WTC11 (cell line): Measurements from ENCODE around the gene DPH1. TPM values are rescaled to one million over a fixed set of nuclear protein-coding genes. Genes with fewer than 3 reads are reported as not detected.

ENCODE experiments used
- ATAC-seq: fragments of 200-7000 bp; cut with Tn5 transposase; 2 replicates; pipeline ENCODE4 v1.10.0; 2021; ENCODE audit warnings: mild to moderate bottlenecking, moderate library complexity
- CTCF ChIA-PET: fragments of 300-600 bp; sonication (Branson Sonifier 250); formaldehyde crosslinking; loops from one replicate; lab custom pipeline; 2021; ENCODE audit warnings: antibody characterized with exemption; lab: Charles Lee
- POLR2A ChIA-PET: fragments of 350-600 bp; sonication (Branson Sonifier 250); formaldehyde crosslinking; loops from one replicate; lab custom pipeline; 2021; ENCODE audit warnings: antibody characterized with exemption; lab: Charles Lee
- DNase-seq: peaks from one replicate; pipeline ENCODE4 v3.0.0; 2021; ENCODE audit warnings: low spot score
- H3K27ac Mint-ChIP-seq: 2 replicates; pipeline ENCODE4 v1.8.0; 2021; ENCODE audit warnings: mixed read lengths
- H3K27me3 Mint-ChIP-seq: 2 replicates; pipeline ENCODE4 v1.8.0; 2021; ENCODE audit warnings: low read depth, mild to moderate bottlenecking, moderate library complexity, mixed read lengths
- H3K36me3 Mint-ChIP-seq: 2 replicates; pipeline ENCODE4 v1.8.0; 2021; ENCODE audit warnings: mixed read lengths
- H3K4me1 Mint-ChIP-seq: 2 replicates; pipeline ENCODE4 v1.8.0; 2022; ENCODE audit warnings: mixed read lengths
- H3K4me3 Mint-ChIP-seq: 2 replicates; pipeline ENCODE4 v1.8.0; 2021; ENCODE audit warnings: mild to moderate bottlenecking, moderate library complexity, mixed read lengths
- H3K9me3 Mint-ChIP-seq: 2 replicates; pipeline ENCODE4 v1.8.0; 2021; ENCODE audit warnings: mixed read lengths
- CBFB ChIP-seq: sonication (generic); formaldehyde crosslinking; IDR thresholded peaks from 2 replicates; pipeline ENCODE4 v1.8.1; 2022; ENCODE audit warnings: mild to moderate bottlenecking, low read depth, missing genetic modification reagents
- ETV6 ChIP-seq: sonication (generic); formaldehyde crosslinking; IDR thresholded peaks from 2 replicates; pipeline ENCODE4 v1.8.1; 2022; ENCODE audit warnings: mild to moderate bottlenecking, missing genetic modification reagents
- GTF2I ChIP-seq: fragments of 250-450 bp; sonication (Bioruptor Pico); conservative IDR thresholded peaks from 2 replicates; pipeline ENCODE4 v1.4.0; 2021; ENCODE audit warnings: mild to moderate bottlenecking
- JUN ChIP-seq: sonication (generic); formaldehyde crosslinking; IDR thresholded peaks from 2 replicates; pipeline ENCODE4 v1.8.0; 2023; ENCODE audit warnings: mild to moderate bottlenecking, missing genetic modification reagents
- NFATC4 ChIP-seq: fragments of 250-450 bp; sonication (Bioruptor Pico); IDR thresholded peaks from 2 replicates; pipeline ENCODE4 v1.9.0; 2021; ENCODE audit warnings: mild to moderate bottlenecking
- NFE2L1 ChIP-seq: sonication (generic); formaldehyde crosslinking; IDR thresholded peaks from 2 replicates; pipeline ENCODE4 v1.8.1; 2023; ENCODE audit warnings: missing genetic modification reagents
- NFYB ChIP-seq: sonication (generic); formaldehyde crosslinking; conservative IDR thresholded peaks from 2 replicates; pipeline ENCODE4 v1.8.0; 2022; ENCODE audit warnings: low read depth, missing genetic modification reagents
- SMAD4 ChIP-seq: sonication (generic); formaldehyde crosslinking; IDR thresholded peaks from 2 replicates; pipeline ENCODE4 v1.8.0; 2022; ENCODE audit warnings: mild to moderate bottlenecking, missing genetic modification reagents
- TEAD1 ChIP-seq: sonication (generic); formaldehyde crosslinking; IDR thresholded peaks from 2 replicates; pipeline ENCODE4 v1.8.0; 2022; ENCODE audit warnings: mild to moderate bottlenecking, missing genetic modification reagents
- ZNF423 ChIP-seq: fragments of 250-450 bp; sonication (Bioruptor Pico); IDR thresholded peaks from 2 replicates; pipeline ENCODE4 v2.1.2; 2022; ENCODE audit warnings: mild to moderate bottlenecking, moderate library complexity
- total RNA-seq: library from RNA; stranded (reverse); gene quantifications from 3 replicates; pipeline ENCODE4 v1.2.3, GENCODE V29; 2021
- TF ChIP-seq, protein P1 (sequence below): sonication (generic); formaldehyde crosslinking; IDR thresholded peaks from 2 replicates; pipeline ENCODE4 v1.8.1; 2023; ENCODE audit warnings: mild to moderate bottlenecking, missing genetic modification reagents, borderline replicate concordance
- TF ChIP-seq, protein P2 (sequence below): sonication (generic); formaldehyde crosslinking; IDR thresholded peaks from 2 replicates; pipeline ENCODE4 v1.8.1; 2023; ENCODE audit warnings: mild to moderate bottlenecking, missing genetic modification reagents
- TF ChIP-seq, protein P3 (sequence below): sonication (generic); formaldehyde crosslinking; IDR thresholded peaks from 2 replicates; pipeline ENCODE4 v1.8.0; 2022; ENCODE audit warnings: mild to moderate bottlenecking, missing genetic modification reagents
- TF ChIP-seq, protein P4 (sequence below): sonication (generic); formaldehyde crosslinking; IDR thresholded peaks from 2 replicates; pipeline ENCODE4 v1.8.1; 2023; ENCODE audit warnings: mild to moderate bottlenecking, moderate library complexity, missing genetic modification reagents
- TF ChIP-seq, protein P5 (sequence below): sonication (generic); formaldehyde crosslinking; IDR thresholded peaks from 2 replicates; pipeline ENCODE4 v1.8.1; 2022; ENCODE audit warnings: missing genetic modification reagents, borderline replicate concordance
- TF ChIP-seq, protein P6 (sequence below): sonication (generic); formaldehyde crosslinking; IDR thresholded peaks from 2 replicates; pipeline ENCODE4 v1.8.0; 2023; ENCODE audit warnings: missing genetic modification reagents, mild to moderate bottlenecking, borderline replicate concordance
- TF ChIP-seq, protein P7 (sequence below): fragments of 250-450 bp; sonication (Bioruptor Pico); IDR thresholded peaks from 2 replicates; pipeline ENCODE4 v1.9.0; 2021; ENCODE audit warnings: mild to moderate bottlenecking
- TF ChIP-seq, protein P8 (sequence below): sonication (generic); formaldehyde crosslinking; IDR thresholded peaks from 2 replicates; pipeline ENCODE4 v1.8.0; 2023; ENCODE audit warnings: missing genetic modification reagents

The DPH1 gene
- total RNA-seq, 1 experiment from 2014 or later = 43.2 TPM

DNA sequence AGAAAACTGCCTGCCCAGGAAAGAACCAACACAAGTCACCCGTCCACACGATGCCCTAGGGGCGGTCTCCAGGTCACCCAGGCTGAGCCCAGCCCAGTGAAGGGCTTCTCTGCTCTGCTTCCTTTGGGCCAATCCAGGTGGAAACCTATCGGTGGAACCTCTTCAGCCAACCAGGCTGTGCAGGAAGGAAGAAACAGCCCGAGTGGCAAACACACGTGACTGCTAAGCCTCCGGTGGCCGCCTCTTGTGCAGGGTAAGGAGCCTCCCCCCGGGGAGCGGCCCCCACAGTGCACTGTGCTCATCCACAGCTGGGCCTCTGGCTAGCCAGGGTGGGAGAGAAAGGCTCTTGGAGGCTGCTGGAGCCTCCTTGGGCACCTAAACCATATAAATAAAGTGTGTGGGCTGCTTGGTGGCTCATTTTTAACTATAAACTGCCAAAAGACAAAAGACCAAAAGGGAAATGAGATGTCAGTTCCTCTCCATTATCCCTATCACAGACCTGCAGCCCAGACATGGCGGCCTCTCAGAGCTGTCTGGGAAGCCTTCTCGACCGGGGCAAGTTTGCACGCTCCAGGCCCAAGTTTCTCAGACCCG is 7.2 kb upstream of the DPH1 start:
- Mint-ChIP-seq H3K4me1 (peaks cover 3% of the 10 kb centered on the region; the same call in 1 of the 2 replicates), H3K9me3 (no peaks in the 10 kb centered on the region), H3K36me3 (peaks cover 3% of the 10 kb centered on the region; the same call in 1 of the 2 replicates), H3K4me3 (no peak overlapping the region), H3K27ac (no peak overlapping the region), H3K27me3 (peaks cover 94% of the 10 kb centered on the region)
- ATAC-seq = no peak
- ChIA-PET CTCF (interaction anchor here (0.6 to 6.3 kb wide), 6 partner anchors 23 to 114 kb away, joined by 3 to 47 read pairs (median 5); no protein-coding TSS in a partner anchor), POLR2A (interaction anchor here (1.3 kb wide), 1 partner anchor 91 kb away, joined by 3 read pairs; no protein-coding TSS in a partner anchor)
- TF ChIP-seq SMAD4 (no peak), GTF2I (CRISPR knock-in tag) (no peak), ZNF423 (CRISPR knock-in tag) (no peak), ETV6 (no peak), NFATC4 (CRISPR knock-in tag) (no peak), JUN (no peak), TEAD1 (no peak), NFE2L1 (CRISPR knock-in tag) (no peak), NFYB (CRISPR knock-in tag) (no peak), CBFB (CRISPR knock-in tag) (no peak)
- TF ChIP-seq, protein P1, sequence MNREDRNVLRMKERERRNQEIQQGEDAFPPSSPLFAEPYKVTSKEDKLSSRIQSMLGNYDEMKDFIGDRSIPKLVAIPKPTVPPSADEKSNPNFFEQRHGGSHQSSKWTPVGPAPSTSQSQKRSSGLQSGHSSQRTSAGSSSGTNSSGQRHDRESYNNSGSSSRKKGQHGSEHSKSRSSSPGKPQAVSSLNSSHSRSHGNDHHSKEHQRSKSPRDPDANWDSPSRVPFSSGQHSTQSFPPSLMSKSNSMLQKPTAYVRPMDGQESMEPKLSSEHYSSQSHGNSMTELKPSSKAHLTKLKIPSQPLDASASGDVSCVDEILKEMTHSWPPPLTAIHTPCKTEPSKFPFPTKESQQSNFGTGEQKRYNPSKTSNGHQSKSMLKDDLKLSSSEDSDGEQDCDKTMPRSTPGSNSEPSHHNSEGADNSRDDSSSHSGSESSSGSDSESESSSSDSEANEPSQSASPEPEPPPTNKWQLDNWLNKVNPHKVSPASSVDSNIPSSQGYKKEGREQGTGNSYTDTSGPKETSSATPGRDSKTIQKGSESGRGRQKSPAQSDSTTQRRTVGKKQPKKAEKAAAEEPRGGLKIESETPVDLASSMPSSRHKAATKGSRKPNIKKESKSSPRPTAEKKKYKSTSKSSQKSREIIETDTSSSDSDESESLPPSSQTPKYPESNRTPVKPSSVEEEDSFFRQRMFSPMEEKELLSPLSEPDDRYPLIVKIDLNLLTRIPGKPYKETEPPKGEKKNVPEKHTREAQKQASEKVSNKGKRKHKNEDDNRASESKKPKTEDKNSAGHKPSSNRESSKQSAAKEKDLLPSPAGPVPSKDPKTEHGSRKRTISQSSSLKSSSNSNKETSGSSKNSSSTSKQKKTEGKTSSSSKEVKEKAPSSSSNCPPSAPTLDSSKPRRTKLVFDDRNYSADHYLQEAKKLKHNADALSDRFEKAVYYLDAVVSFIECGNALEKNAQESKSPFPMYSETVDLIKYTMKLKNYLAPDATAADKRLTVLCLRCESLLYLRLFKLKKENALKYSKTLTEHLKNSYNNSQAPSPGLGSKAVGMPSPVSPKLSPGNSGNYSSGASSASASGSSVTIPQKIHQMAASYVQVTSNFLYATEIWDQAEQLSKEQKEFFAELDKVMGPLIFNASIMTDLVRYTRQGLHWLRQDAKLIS (CRISPR knock-in tag) = no peak
- TF ChIP-seq, protein P2, sequence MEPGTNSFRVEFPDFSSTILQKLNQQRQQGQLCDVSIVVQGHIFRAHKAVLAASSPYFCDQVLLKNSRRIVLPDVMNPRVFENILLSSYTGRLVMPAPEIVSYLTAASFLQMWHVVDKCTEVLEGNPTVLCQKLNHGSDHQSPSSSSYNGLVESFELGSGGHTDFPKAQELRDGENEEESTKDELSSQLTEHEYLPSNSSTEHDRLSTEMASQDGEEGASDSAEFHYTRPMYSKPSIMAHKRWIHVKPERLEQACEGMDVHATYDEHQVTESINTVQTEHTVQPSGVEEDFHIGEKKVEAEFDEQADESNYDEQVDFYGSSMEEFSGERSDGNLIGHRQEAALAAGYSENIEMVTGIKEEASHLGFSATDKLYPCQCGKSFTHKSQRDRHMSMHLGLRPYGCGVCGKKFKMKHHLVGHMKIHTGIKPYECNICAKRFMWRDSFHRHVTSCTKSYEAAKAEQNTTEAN (CRISPR knock-in tag) = no peak
- TF ChIP-seq, protein P3, sequence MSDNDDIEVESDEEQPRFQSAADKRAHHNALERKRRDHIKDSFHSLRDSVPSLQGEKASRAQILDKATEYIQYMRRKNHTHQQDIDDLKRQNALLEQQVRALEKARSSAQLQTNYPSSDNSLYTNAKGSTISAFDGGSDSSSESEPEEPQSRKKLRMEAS = no peak
- TF ChIP-seq, protein P4, sequence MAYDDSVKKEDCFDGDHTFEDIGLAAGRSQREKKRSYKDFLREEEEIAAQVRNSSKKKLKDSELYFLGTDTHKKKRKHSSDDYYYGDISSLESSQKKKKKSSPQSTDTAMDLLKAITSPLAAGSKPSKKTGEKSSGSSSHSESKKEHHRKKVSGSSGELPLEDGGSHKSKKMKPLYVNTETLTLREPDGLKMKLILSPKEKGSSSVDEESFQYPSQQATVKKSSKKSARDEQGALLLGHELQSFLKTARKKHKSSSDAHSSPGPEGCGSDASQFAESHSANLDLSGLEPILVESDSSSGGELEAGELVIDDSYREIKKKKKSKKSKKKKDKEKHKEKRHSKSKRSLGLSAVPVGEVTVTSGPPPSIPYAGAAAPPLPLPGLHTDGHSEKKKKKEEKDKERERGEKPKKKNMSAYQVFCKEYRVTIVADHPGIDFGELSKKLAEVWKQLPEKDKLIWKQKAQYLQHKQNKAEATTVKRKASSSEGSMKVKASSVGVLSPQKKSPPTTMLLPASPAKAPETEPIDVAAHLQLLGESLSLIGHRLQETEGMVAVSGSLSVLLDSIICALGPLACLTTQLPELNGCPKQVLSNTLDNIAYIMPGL = no peak
- TF ChIP-seq, protein P5, sequence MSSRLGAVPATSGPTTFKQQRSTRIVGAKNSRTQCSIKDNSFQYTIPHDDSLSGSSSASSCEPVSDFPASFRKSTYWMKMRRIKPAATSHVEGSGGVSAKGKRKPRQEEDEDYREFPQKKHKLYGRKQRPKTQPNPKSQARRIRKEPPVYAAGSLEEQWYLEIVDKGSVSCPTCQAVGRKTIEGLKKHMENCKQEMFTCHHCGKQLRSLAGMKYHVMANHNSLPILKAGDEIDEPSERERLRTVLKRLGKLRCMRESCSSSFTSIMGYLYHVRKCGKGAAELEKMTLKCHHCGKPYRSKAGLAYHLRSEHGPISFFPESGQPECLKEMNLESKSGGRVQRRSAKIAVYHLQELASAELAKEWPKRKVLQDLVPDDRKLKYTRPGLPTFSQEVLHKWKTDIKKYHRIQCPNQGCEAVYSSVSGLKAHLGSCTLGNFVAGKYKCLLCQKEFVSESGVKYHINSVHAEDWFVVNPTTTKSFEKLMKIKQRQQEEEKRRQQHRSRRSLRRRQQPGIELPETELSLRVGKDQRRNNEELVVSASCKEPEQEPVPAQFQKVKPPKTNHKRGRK = no peak
- TF ChIP-seq, protein P6, sequence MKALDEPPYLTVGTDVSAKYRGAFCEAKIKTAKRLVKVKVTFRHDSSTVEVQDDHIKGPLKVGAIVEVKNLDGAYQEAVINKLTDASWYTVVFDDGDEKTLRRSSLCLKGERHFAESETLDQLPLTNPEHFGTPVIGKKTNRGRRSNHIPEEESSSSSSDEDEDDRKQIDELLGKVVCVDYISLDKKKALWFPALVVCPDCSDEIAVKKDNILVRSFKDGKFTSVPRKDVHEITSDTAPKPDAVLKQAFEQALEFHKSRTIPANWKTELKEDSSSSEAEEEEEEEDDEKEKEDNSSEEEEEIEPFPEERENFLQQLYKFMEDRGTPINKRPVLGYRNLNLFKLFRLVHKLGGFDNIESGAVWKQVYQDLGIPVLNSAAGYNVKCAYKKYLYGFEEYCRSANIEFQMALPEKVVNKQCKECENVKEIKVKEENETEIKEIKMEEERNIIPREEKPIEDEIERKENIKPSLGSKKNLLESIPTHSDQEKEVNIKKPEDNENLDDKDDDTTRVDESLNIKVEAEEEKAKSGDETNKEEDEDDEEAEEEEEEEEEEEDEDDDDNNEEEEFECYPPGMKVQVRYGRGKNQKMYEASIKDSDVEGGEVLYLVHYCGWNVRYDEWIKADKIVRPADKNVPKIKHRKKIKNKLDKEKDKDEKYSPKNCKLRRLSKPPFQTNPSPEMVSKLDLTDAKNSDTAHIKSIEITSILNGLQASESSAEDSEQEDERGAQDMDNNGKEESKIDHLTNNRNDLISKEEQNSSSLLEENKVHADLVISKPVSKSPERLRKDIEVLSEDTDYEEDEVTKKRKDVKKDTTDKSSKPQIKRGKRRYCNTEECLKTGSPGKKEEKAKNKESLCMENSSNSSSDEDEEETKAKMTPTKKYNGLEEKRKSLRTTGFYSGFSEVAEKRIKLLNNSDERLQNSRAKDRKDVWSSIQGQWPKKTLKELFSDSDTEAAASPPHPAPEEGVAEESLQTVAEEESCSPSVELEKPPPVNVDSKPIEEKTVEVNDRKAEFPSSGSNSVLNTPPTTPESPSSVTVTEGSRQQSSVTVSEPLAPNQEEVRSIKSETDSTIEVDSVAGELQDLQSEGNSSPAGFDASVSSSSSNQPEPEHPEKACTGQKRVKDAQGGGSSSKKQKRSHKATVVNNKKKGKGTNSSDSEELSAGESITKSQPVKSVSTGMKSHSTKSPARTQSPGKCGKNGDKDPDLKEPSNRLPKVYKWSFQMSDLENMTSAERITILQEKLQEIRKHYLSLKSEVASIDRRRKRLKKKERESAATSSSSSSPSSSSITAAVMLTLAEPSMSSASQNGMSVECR = no peak
- TF ChIP-seq, protein P7, sequence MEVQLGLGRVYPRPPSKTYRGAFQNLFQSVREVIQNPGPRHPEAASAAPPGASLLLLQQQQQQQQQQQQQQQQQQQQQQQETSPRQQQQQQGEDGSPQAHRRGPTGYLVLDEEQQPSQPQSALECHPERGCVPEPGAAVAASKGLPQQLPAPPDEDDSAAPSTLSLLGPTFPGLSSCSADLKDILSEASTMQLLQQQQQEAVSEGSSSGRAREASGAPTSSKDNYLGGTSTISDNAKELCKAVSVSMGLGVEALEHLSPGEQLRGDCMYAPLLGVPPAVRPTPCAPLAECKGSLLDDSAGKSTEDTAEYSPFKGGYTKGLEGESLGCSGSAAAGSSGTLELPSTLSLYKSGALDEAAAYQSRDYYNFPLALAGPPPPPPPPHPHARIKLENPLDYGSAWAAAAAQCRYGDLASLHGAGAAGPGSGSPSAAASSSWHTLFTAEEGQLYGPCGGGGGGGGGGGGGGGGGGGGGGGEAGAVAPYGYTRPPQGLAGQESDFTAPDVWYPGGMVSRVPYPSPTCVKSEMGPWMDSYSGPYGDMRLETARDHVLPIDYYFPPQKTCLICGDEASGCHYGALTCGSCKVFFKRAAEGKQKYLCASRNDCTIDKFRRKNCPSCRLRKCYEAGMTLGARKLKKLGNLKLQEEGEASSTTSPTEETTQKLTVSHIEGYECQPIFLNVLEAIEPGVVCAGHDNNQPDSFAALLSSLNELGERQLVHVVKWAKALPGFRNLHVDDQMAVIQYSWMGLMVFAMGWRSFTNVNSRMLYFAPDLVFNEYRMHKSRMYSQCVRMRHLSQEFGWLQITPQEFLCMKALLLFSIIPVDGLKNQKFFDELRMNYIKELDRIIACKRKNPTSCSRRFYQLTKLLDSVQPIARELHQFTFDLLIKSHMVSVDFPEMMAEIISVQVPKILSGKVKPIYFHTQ (CRISPR knock-in tag) = no peak
- TF ChIP-seq, protein P8, sequence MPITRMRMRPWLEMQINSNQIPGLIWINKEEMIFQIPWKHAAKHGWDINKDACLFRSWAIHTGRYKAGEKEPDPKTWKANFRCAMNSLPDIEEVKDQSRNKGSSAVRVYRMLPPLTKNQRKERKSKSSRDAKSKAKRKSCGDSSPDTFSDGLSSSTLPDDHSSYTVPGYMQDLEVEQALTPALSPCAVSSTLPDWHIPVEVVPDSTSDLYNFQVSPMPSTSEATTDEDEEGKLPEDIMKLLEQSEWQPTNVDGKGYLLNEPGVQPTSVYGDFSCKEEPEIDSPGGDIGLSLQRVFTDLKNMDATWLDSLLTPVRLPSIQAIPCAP = no peak
- no peak for DNase-seq
